Measurements from ENCODE around the gene NCLN.
A peak's percentile ranks its signal among the peaks of the same experiment; 100 is the strongest.

The NCLN gene, protein sequence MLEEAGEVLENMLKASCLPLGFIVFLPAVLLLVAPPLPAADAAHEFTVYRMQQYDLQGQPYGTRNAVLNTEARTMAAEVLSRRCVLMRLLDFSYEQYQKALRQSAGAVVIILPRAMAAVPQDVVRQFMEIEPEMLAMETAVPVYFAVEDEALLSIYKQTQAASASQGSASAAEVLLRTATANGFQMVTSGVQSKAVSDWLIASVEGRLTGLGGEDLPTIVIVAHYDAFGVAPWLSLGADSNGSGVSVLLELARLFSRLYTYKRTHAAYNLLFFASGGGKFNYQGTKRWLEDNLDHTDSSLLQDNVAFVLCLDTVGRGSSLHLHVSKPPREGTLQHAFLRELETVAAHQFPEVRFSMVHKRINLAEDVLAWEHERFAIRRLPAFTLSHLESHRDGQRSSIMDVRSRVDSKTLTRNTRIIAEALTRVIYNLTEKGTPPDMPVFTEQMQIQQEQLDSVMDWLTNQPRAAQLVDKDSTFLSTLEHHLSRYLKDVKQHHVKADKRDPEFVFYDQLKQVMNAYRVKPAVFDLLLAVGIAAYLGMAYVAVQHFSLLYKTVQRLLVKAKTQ

GRCh38 chr19:3185461-3186159 lies at the start of gene NCLN:
TSS of gene NCLN (plus strand) at chr19:3185930. CDS start at chr19:3186031, 101 bp downstream.
- peak; percentile 62 to 100 (median 96) for DNase-seq

GRCh38 chr19:3135961-3136683 lies 49.6 kb upstream of the NCLN start, which contains the start of gene GNA15:
TSS of gene GNA15 (plus strand) at chr19:3136033. CDS start at chr19:3136451, 418 bp downstream.
- DNase-seq, result no peak

GRCh38 chr19:3136684-3137055 lies 49.1 kb upstream of the NCLN start:
- DNase-seq, result no peak

- no peak for DNase-seq
Measured at GRCh38 chr19:3137119-3137518, 48.6 kb upstream of the NCLN start.

GRCh38 chr19:3138268-3138667 lies 47.5 kb upstream of the NCLN start:
- DNase-seq, result no peak

DNA sequence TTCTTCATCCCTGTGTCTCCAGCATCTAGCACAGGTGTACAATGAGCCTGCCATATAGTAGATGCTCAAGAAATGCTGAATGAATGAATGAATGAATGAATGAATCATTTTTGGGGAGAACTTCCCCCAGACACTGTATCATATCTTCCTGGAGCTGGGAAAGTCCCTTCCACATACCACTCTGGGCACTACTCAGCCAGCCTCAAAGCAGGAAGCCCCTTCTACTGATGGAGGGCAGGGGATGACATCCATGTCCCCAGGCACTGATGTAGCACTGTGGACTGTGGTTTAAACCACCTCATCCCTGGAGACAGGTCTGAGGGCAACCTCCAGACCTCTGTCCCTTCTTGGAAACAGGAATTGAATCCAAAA lies 45.1 kb upstream of the NCLN start:
- no peak for DNase-seq

DNA sequence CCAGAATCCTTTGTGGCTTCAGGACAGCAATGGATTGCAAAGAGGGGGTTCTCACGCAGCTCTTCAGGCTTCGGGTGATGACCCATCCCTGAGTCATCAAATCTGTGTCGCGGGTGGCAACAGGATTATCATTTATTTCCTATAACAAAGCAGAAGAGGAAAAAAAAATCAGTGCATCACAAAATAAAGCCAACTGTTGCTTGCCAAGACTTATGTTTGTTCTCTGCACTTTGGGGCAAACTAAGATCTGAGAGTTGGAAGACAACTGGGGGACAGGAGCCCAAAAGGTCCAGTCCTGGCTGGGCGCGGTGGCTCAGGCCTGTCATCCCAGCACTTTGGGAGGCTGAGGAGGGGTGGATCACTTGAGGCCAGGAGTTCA lies 43.4 kb upstream of the NCLN start:
- no peak for DNase-seq

DNA sequence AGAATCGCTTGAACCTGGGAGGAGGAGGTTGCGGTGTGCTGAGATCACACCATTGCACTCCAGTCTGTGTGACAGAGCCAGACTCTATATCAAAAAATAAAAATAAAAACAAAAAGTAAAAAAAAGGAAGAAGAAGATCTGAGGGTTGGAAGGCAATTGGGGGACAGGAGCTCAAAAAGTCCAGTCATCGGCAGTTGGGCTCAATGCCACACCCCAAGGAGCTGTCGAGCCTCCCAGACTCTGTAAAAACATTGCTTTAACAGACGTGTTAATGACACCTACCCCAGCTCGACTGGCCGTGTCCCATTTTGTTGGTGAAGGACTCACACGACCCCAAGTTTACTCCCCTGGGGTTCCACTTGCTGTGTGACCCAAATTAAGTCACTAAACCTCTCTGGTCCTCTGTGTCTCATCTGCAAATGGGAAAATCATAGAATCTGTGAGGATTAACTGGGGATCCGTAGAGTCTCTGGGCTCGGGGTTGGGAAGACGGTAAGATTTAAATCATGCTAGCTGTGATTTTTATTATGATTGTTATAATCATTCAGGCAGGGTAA lies 42.9 kb upstream of the NCLN start:
- no peak for DNase-seq

GRCh38 chr19:3145909-3146676 lies 39.6 kb upstream of the NCLN start:
- DNase-seq, result peak in 3 of 56 donors; percentile 9 to 28 (median 20)

GRCh38 chr19:3146677-3147100 lies 39.0 kb upstream of the NCLN start:
- DNase-seq, result no peak

DNA sequence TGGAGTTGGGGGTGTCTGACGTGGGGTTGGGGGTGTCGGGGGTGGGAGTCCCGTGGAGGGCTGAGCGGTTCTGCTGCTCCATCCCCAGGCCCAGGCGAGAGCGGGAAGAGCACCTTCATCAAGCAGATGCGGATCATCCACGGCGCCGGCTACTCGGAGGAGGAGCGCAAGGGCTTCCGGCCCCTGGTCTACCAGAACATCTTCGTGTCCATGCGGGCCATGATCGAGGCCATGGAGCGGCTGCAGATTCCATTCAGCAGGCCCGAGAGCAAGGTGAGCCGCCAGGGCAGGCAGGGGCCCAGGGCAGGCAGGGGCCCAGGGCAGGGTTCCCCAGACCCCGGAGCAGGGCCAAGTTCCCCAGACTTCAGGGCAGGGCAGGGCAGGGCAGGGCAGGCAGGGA lies 37.2 kb upstream of the NCLN start:
- no peak for DNase-seq

GRCh38 chr19:3149089-3149488 lies 36.6 kb upstream of the NCLN start:
- no peak for DNase-seq

- DNase-seq, result no peak
Measured at GRCh38 chr19:3149526-3150505, 35.9 kb upstream of the NCLN start.

- DNase-seq, result no peak
Measured at GRCh38 chr19:3150739-3151329, 34.9 kb upstream of the NCLN start.

DNA sequence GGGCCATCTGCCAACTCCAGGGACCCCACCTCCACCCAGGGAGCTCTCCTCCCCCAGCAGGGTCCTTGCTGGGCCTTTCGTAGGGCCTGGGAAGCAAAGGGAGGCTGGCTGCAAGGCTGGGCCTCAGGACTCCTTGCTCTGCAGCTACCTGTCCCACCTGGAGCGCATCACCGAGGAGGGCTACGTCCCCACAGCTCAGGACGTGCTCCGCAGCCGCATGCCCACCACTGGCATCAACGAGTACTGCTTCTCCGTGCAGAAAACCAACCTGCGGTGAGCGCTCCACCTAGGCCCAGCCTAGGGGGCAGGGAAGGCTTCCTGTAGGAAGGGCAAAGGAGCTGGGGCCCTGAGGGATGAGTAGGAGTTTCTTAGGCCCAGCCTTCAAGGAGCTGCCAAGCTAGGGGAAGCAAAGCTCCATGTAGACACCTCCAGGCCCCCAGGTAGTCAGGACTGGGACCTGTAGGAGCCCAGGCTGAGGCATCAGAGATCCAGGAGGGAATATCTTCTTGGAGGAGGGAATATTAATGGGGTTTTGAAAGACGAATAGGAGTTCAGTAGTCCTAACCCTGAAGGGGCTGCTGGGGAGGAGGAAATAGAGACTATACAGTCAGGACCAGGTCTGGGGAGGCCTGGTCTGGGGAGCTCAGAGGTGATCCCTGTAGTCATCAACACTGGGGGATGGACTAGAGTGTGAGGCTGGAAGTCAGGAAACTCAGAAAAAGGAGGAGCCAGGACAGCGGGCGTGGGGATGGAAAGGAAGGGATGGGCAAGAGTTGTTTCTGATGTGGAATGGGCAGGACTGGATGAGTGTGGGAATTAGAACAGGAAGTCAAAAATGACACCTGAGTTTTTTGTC lies 33.9 kb upstream of the NCLN start:
- no peak for DNase-seq

GRCh38 chr19:3152419-3152780 lies 33.3 kb upstream of the NCLN start:
- no peak for DNase-seq

DNA sequence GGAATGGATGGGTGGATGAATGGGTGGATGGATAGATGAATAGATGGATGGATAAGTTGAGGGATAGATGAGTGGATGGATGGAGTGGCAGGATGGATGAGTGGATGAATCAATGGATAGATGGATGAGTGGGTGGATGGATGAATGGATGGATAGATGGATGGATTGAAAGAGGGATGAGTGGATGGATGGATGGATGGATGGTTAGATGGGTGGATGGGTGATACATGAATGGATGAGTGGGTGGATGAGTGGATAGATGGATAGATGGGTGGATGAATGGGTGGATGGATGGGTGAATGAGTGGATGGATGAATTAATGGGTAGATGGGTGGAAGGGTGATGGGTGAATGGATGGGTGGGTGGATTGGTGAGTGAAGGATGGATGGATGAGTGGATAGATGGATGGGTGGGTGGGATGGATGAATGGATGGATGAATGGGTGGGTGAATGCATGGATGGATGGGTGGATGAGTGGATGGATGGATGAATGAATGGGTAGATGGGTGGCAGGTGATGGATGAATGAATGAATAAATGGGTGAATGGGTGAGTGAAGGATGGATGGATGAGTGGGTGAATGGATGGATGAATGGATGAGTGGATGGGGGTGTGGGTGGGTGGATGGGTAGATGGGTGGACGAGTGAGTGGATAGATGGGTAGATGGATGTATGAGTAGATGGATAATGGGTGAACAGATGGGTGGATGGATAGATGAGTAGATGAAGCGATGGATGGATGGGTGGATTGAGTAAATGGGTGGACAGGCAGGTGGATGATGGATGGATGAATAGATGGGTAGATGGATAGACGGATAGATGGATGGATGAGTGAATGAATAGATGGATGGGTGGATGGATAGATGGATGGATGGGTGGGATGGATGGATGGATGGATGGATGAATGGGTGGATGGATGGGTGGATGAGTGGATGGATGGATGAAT lies 32.2 kb upstream of the NCLN start:
- no peak for DNase-seq
